ENCODE results near the gene GART.

The GART gene

DNA sequence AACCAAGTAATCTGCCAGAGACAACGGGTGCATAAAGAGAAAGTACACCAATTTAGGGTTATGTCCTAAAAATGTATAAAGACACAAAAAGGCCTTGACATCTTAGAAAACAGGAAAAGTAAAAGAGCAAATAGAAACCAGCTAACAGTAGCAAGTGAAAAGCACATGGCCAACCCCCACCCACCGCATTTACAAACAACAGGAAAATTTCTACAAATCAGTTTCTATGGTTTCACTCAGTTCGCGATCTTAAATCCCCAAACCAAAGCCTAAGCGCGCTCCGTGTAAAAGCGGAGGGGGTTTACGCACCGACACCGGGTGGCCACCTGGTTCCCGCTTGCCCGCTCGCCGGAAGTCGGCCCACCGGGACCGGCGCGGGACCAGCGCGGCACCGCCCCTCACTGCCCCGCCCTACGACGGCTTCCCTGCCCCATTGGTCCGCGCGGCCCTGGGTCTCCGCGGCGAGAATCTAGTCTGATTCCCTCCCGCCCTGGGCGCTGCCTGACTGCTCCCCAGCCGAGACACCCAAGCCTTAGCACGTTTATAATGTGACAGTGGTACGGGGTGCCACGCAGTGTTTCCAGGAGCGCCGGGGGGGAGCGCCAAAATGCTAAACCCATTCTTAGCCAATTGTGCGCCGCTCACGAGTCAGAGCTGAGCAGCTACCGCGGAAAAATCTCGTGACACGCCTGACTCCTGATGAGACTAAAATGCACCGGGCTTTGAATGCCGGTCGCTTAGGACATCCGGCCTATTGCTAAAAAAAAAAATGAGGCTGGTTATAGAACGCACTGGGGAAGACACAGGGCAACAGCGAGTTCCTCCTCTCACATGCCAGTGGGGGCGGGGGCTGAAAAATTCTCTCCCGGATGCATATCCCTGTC lies at the start of gene GART:
TSS of gene GART (minus strand) at position 362 of the 884 bp plus-strand sequence. CDS start 2,802 bp downstream, outside the sequence.
- Histone ChIP-seq H3K4me1 (ENCODE audit: insufficient read depth, insufficient read length) (no peaks in the 10 kb centered on the region), H3K27me3 (ENCODE audit: insufficient read depth, insufficient read length) (no peaks in the 10 kb centered on the region), H3K9ac (ENCODE audit: insufficient read length, low read depth) (peak within 1 kb of the TSS; percentile 99), H3K36me3 (ENCODE audit: insufficient read depth, insufficient read length, low read length) (peaks cover 63% of the 10 kb centered on the region), H3K4me3 (ENCODE audit: insufficient read length, low read depth) (peak within 1 kb of the TSS; percentile 88), H3K9me3 (ENCODE audit: insufficient read depth, low read length) (no peaks in the 10 kb centered on the region)
- peak; percentile 83 for DNase-seq (ENCODE audit: low read depth, low spot score)
- TF ChIP-seq ZNF274 (IDR thresholded peaks at IDR 0.05; ENCODE audit: low read depth, low read length) = no peak
- TF ChIP-seq SUZ12 (IDR thresholded peaks at IDR 0.05; ENCODE audit: extremely low read depth, insufficient read depth, insufficient read length) = no peak
- no peak for TF ChIP-seq YY1 (IDR thresholded peaks at IDR 0.05; ENCODE audit: insufficient read depth, insufficient read length)

DNA sequence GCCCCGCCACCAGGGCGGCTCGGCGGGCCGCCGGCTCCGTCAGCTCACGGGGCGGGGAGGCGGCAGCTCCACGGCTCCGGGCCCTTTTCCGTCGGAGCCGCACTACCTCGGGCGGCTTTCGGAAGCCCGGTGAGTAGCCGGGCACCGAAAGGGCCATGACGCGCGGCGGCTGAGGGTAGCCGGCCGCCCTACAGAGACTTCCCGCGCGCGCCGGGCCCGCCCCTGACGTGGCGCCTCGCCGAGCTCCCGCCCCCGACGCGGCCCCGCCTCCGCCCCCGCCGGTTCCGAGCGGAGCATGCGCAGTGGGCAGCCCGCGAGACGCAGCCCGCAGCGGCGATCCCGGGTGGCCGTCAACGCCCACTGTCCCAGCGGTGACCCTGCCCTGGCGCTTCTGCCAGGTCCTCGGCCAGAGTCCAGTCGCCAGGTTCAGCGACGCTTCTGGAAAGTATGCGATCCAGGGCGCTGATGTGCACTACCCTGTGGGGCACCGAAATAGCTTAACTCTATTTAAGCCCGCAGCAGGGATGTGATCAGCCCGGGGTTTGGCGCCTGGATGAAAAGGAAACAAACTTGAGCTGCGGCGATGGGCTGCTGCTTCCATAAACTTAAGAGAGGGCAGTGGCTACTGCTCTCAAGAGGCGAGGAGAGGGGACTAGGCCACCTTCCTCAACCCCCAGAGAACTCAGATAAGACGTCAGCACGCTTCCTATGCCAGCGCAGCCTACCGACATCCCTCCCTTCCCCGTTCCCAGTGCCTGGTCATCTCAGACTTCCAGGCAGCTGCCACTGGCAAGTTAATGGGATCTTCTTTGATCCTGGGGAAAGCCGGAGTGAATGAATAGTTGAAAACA lies 46.8 kb upstream of the GART start, which contains the start of gene DONSON:
TSS of gene DONSON (minus strand) at position 200 of the 851 bp plus-strand sequence. CDS start at position 157, 43 bp downstream.
- TF ChIP-seq SUZ12 (IDR thresholded peaks at IDR 0.05; ENCODE audit: extremely low read depth, insufficient read depth, insufficient read length) (no peak), YY1 (IDR thresholded peaks at IDR 0.05; ENCODE audit: insufficient read depth, insufficient read length) (no peak), ZNF274 (IDR thresholded peaks at IDR 0.05; ENCODE audit: low read depth, low read length) (no peak)
- H3K36me3 ChIP-seq (ENCODE audit: insufficient read depth, insufficient read length, low read length) = peaks cover 36% of the 10 kb centered on the region
- H3K4me1 ChIP-seq (ENCODE audit: insufficient read depth, insufficient read length) = no peaks in the 10 kb centered on the region
- no peaks in the 10 kb centered on the region for H3K27me3 ChIP-seq (ENCODE audit: insufficient read depth, insufficient read length)
- H3K4me3 ChIP-seq (ENCODE audit: insufficient read length, low read depth) = peak within 1 kb of the TSS; percentile 88
- DNase-seq (ENCODE audit: low read depth, low spot score) = peak; percentile 76
- no peaks in the 10 kb centered on the region for H3K9me3 ChIP-seq (ENCODE audit: insufficient read depth, low read length)
- H3K9ac ChIP-seq (ENCODE audit: insufficient read length, low read depth) = peak within 1 kb of the TSS; percentile 98

DNA sequence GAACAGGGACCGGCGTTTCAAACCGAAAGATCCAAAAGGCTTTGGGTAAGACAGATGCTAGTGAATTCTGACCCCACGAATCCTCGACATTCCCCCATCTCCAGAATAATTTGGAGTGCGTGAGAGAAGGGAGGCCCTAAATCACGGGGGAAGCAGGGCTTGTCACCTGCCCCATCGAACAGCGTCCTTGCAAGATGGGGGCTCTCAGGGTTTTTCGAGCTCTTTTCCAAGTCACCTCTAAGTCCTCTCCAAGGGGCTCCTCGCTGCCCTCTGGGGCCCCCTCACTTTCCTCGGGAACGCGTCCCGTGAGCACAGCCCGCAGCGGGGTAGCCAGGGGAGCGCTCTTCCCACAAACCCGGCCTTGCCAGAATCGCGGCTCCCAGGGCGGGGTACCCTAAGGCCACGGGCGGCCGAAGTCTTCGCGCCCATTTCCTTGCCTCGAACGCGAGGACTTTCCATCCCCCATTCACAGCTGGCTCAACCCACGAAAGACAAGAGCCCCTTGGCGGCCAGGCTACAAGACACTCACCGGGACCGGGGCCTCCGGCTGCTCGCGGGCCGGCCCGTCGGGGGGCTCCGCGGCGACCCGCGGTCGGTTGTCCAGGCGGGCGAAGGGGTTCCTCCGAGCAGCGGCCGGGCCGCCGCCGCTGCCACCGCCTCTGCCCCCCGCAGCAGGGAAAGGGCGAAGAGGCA lies 46.0 kb upstream of the GART start:
- DNase-seq (ENCODE audit: low read depth, low spot score) = peak; percentile 25

DNA sequence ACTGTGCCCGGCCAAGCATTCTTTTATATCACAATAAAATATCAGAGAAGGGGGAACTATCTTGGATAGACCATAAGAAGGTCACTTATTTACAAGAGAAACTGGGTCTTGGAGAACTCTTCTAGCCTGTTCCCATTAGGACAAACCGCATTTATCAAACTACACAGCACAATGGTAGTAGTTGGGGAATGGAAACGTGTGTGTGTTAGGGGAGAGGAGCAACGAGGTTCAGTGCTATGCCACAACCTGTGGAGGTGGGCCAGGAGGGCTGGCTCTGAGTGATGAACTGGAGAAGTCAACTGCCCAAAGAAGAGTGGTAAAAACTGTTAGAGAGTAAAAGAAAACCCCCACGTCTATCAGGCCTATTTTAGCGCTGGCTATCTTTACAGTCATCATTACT lies 45.0 kb upstream of the GART start:
- H3K4me3 ChIP-seq (ENCODE audit: insufficient read length, low read depth) = no peak overlapping the region
- H3K9ac ChIP-seq (ENCODE audit: insufficient read length, low read depth) = peak overlapping the region; percentile 45
- DNase-seq (ENCODE audit: low read depth, low spot score) = no peak
- TF ChIP-seq ZNF274 (IDR thresholded peaks at IDR 0.05; ENCODE audit: low read depth, low read length) (no peak), SUZ12 (IDR thresholded peaks at IDR 0.05; ENCODE audit: extremely low read depth, insufficient read depth, insufficient read length) (no peak), YY1 (IDR thresholded peaks at IDR 0.05; ENCODE audit: insufficient read depth, insufficient read length) (no peak)
- no peaks in the 10 kb centered on the region for H3K4me1 ChIP-seq (ENCODE audit: insufficient read depth, insufficient read length)
- peaks cover 48% of the 10 kb centered on the region for H3K36me3 ChIP-seq (ENCODE audit: insufficient read depth, insufficient read length, low read length)
- H3K27me3 ChIP-seq (ENCODE audit: insufficient read depth, insufficient read length) = no peaks in the 10 kb centered on the region
- no peaks in the 10 kb centered on the region for H3K9me3 ChIP-seq (ENCODE audit: insufficient read depth, low read length)

More for the DNA sequence above, 46.0 kb upstream of the GART start:
- Histone ChIP-seq H3K9ac (ENCODE audit: insufficient read length, low read depth) (peak overlapping the region; percentile 98), H3K27me3 (ENCODE audit: insufficient read depth, insufficient read length) (no peaks in the 10 kb centered on the region), H3K36me3 (ENCODE audit: insufficient read depth, insufficient read length, low read length) (peaks cover 39% of the 10 kb centered on the region), H3K4me3 (ENCODE audit: insufficient read length, low read depth) (peak overlapping the region; percentile 88), H3K4me1 (ENCODE audit: insufficient read depth, insufficient read length) (no peaks in the 10 kb centered on the region), H3K9me3 (ENCODE audit: insufficient read depth, low read length) (no peaks in the 10 kb centered on the region)
- TF ChIP-seq ZNF274 (IDR thresholded peaks at IDR 0.05; ENCODE audit: low read depth, low read length) (no peak), YY1 (IDR thresholded peaks at IDR 0.05; ENCODE audit: insufficient read depth, insufficient read length) (no peak), SUZ12 (IDR thresholded peaks at IDR 0.05; ENCODE audit: extremely low read depth, insufficient read depth, insufficient read length) (no peak)

- no peaks in the 10 kb centered on the region for H3K9me3 ChIP-seq (ENCODE audit: insufficient read depth, low read length)
- H3K9ac ChIP-seq (ENCODE audit: insufficient read length, low read depth) = no peak overlapping the region
- H3K36me3 ChIP-seq (ENCODE audit: insufficient read depth, insufficient read length, low read length) = peaks cover 68% of the 10 kb centered on the region
- TF ChIP-seq ZNF274 (IDR thresholded peaks at IDR 0.05; ENCODE audit: low read depth, low read length) (no peak), SUZ12 (IDR thresholded peaks at IDR 0.05; ENCODE audit: extremely low read depth, insufficient read depth, insufficient read length) (no peak), YY1 (IDR thresholded peaks at IDR 0.05; ENCODE audit: insufficient read depth, insufficient read length) (no peak)
- no peaks in the 10 kb centered on the region for H3K27me3 ChIP-seq (ENCODE audit: insufficient read depth, insufficient read length)
- H3K4me3 ChIP-seq (ENCODE audit: insufficient read length, low read depth) = no peak overlapping the region
- DNase-seq (ENCODE audit: low read depth, low spot score) = no peak
- H3K4me1 ChIP-seq (ENCODE audit: insufficient read depth, insufficient read length) = no peaks in the 10 kb centered on the region
Measured at GRCh38 chr21:33584455-33584854, 42.5 kb upstream of the GART start.

GRCh38 chr21:33578959-33579542 lies 37.1 kb upstream of the GART start:
- no peak for TF ChIP-seq ZNF274 (IDR thresholded peaks at IDR 0.05; ENCODE audit: low read depth, low read length)
- TF ChIP-seq SUZ12 (IDR thresholded peaks at IDR 0.05; ENCODE audit: extremely low read depth, insufficient read depth, insufficient read length) = no peak
- no peak for TF ChIP-seq YY1 (IDR thresholded peaks at IDR 0.05; ENCODE audit: insufficient read depth, insufficient read length)
- Histone ChIP-seq H3K36me3 (ENCODE audit: insufficient read depth, insufficient read length, low read length) (peaks cover 88% of the 10 kb centered on the region), H3K4me1 (ENCODE audit: insufficient read depth, insufficient read length) (no peaks in the 10 kb centered on the region), H3K4me3 (ENCODE audit: insufficient read length, low read depth) (no peak overlapping the region), H3K9ac (ENCODE audit: insufficient read length, low read depth) (no peak overlapping the region), H3K9me3 (ENCODE audit: insufficient read depth, low read length) (no peaks in the 10 kb centered on the region), H3K27me3 (ENCODE audit: insufficient read depth, insufficient read length) (no peaks in the 10 kb centered on the region)
- no peak for DNase-seq (ENCODE audit: low read depth, low spot score)
